GM12878 (cell line): ENCODE measurements around the gene STOML3. TPM values are rescaled to one million over a fixed set of nuclear protein-coding genes. Genes with fewer than 3 reads are reported as not detected.

Experiments
- ATAC-seq: fragments of 200-7000 bp; cut with Tn5 transposase; 3 replicates; pipeline ENCODE4 v1.9.1; 2020; ENCODE audit warnings: mild to moderate bottlenecking, moderate library complexity
- BruUV-seq: library from RNA; stranded (reverse); fragments of 400-500 nt; replicated peaks from 2 replicates; lab custom pipeline; 2021; lab: Mats Ljungman, UMichigan
- CTCF ChIA-PET: fragments of 300-600 bp; sonication (Branson Sonifier 250); formaldehyde crosslinking; extraction: SDS; loops from one replicate; lab custom pipeline; 2021; ENCODE audit warnings: inconsistent platforms; lab: Yijun Ruan, JAX
- POLR2A ChIA-PET: fragments of 350-600 bp; formaldehyde crosslinking; extraction: SDS; loops from one replicate; lab custom pipeline; 2021; ENCODE audit warnings: inconsistent platforms; lab: Charles Lee
- RAD21 ChIA-PET: fragments of 300-600 bp; sonication (Branson Sonifier 250); formaldehyde crosslinking; loops from one replicate; lab custom pipeline; 2023; ENCODE audit warnings: antibody characterized with exemption; ENCODE audit not compliant: unreplicated experiment; lab: Charles Lee
- SMC1A ChIA-PET: fragments of 300-600 bp; sonication (Branson Sonifier 250); formaldehyde crosslinking; loops from one replicate; lab custom pipeline; 2023; ENCODE audit not compliant: unreplicated experiment, uncharacterized antibody; lab: Charles Lee
- DNase-seq: peaks from one replicate; pipeline ENCODE4 v3.0.0-alpha.2; 2011; ENCODE audit warnings: low read depth, low spot score
- FAIRE-seq: peaks from 3 replicates; lab custom pipeline; 2011; peaks lifted over from hg19 to GRCh38; lab: Jason Lieb, UNC
- H2AFZ ChIP-seq: 2 replicates; pipeline ENCODE4 v1.6.0; 2011; ENCODE audit warnings: low read depth, low read length, control low read depth; ENCODE audit not compliant: control insufficient read depth
- H3K27ac ChIP-seq: 2 replicates; pipeline ENCODE4 v1.5.1; 2011; ENCODE audit warnings: control low read depth; ENCODE audit not compliant: control insufficient read depth, insufficient read depth
- H3K27me3 ChIP-seq, 2 experiments: replicated peaks in 1 of 2; 2 replicates each; pipeline versions ENCODE4 v1.6.0 to v1.6.1; 2011; ENCODE audit warnings: low read length in 1 of 2; ENCODE audit not compliant: control insufficient read depth in 2 of 2, insufficient read depth in 2 of 2
- H3K36me3 ChIP-seq, 2 experiments: 2 replicates each; pipeline ENCODE4 v1.5.1; 2011; ENCODE audit warnings: low read length in 1 of 2; ENCODE audit not compliant: control insufficient read depth in 2 of 2, insufficient read depth in 2 of 2
- H3K4me1 ChIP-seq: 2 replicates; pipeline ENCODE4 v1.6.1; 2011; ENCODE audit warnings: mild to moderate bottlenecking, low read length, moderate library complexity, mixed read lengths; ENCODE audit not compliant: control insufficient read depth, insufficient read depth
- H3K4me2 ChIP-seq: 2 replicates; pipeline ENCODE4 v1.6.0; 2011; ENCODE audit warnings: control low read depth; ENCODE audit not compliant: control insufficient read depth, insufficient read depth
- H3K4me3 ChIP-seq: fragments of 200-600 bp; sonication (generic); 2 replicates; pipeline ENCODE4 v1.5.1; 2016
- H3K79me2 ChIP-seq: 2 replicates; pipeline ENCODE4 v1.6.0; 2011; ENCODE audit warnings: low read length; ENCODE audit not compliant: control insufficient read depth, insufficient read depth
- H3K9ac ChIP-seq: 2 replicates; pipeline ENCODE4 v1.8.0; 2011; ENCODE audit warnings: low read length, control low read depth, mixed read lengths; ENCODE audit not compliant: control insufficient read depth, insufficient read depth
- H3K9me3 ChIP-seq: replicated peaks from 3 replicates; pipeline ENCODE4 v1.5.1; 2011; ENCODE audit warnings: mild to moderate bottlenecking, low read length; ENCODE audit not compliant: control insufficient read depth, insufficient read depth
- H4K20me1 ChIP-seq: 2 replicates; pipeline ENCODE4 v1.6.0; 2011; ENCODE audit not compliant: control insufficient read depth, insufficient read depth
- ATF2 ChIP-seq: IDR thresholded peaks from 2 replicates; pipeline ENCODE4 v1.6.1; 2012; ENCODE audit warnings: low read length, inconsistent platforms
- FOS ChIP-seq: IDR thresholded peaks from 3 replicates; pipeline ENCODE4 v1.6.1; 2011; ENCODE audit warnings: borderline replicate concordance; ENCODE audit not compliant: insufficient read length; ENCODE audit errors: extremely low read depth
- JUND ChIP-seq: IDR thresholded peaks from 2 replicates; pipeline ENCODE4 v1.6.1; 2012; ENCODE audit warnings: low read depth, mild to moderate bottlenecking, low read length, improper control_type of control experiment, moderate library complexity
- SIX5 ChIP-seq: IDR thresholded peaks from 2 replicates; pipeline ENCODE4 v1.6.1; 2011; ENCODE audit warnings: mild to moderate bottlenecking, low read depth, low read length, moderate library complexity; ENCODE audit not compliant: severe bottlenecking
- SMAD1 ChIP-seq: fragments of 450-650 bp; IDR thresholded peaks from 2 replicates; pipeline ENCODE4 v1.6.1; 2018; ENCODE audit warnings: mild to moderate bottlenecking, low read depth; ENCODE audit not compliant: partially characterized antibody
- TAF1 ChIP-seq: IDR thresholded peaks from 2 replicates; pipeline ENCODE4 v1.6.1; 2011; ENCODE audit warnings: mild to moderate bottlenecking, low read depth, low read length, borderline replicate concordance
- ZZZ3 ChIP-seq: IDR thresholded peaks from 2 replicates; pipeline ENCODE4 v1.6.1; 2011; ENCODE audit warnings: low read depth; ENCODE audit not compliant: control insufficient read depth, insufficient read length
- WGBS: methylation state at CpG from one replicate; pipeline ENCODE4 v1.1.6; 2016; ENCODE audit warnings: low lambda C conversion rate; ENCODE audit not compliant: insufficient replicate concordance, insufficient coverage; ENCODE audit errors: missing lambda C conversion rate; 5-methylcytosine and 5-hydroxymethylcytosine counted together
- in situ Hi-C: fragments of 300-500 bp; cut with MboI; formaldehyde crosslinking; loops from 9 replicates; pipeline ENCODE4 v1.14.3; 2018; ENCODE audit warnings: mixed read lengths
- intact Hi-C: fragments of 100-400 bp; cut with micrococcal nuclease; formaldehyde crosslinking; loops from one replicate; pipeline ENCODE4 v1.14.2; 2022; ENCODE audit not compliant: unreplicated experiment
- polyA plus RNA-seq, 11 experiments: library from polyadenylated mRNA; depleted of rRNA in 4 of 11; unstranded in 6 of 11; stranded (reverse) in 5 of 11; fragments of >200 nt; fragmentation: Nextera tagmentation in 4 of 11; fragmentation: Illumina TruSeq in 1 of 11; extraction: Ambion mirVana in 4 of 11; extraction: Trizol in 1 of 11; gene quantifications; 1 replicate in 1 of 11; 2 replicates in 10 of 11; pipeline versions ENCODE4 v1.2.1 to v1.2.3, GENCODE V29; 2011 to 2016; ENCODE audit warnings: inconsistent platforms in 2 of 11, missing spikeins in 2 of 11, low read depth in 1 of 11
- total RNA-seq, 4 experiments: library from RNA; depleted of rRNA in 3 of 4; stranded (reverse); fragments of >200 nt in 3 of 4; fragmentation: Illumina TruSeq in 1 of 4; extraction: Trizol in 1 of 4; gene quantifications; 2 replicates each; pipeline versions ENCODE4 v1.2.1 to v1.2.3, GENCODE V29; 2013 to 2021
- TF ChIP-seq, protein P1 (sequence below): fragments of 150-350 bp; IDR thresholded peaks from 2 replicates; pipeline ENCODE4 v1.6.1; 2016; ENCODE audit warnings: low read depth, low read length

The STOML3 gene
- total and polyA plus RNA-seq, 10 of the 15 experiments (the other 5 are each of a cell fraction or from before 2014, with no cell fraction given), result not detected

DNA sequence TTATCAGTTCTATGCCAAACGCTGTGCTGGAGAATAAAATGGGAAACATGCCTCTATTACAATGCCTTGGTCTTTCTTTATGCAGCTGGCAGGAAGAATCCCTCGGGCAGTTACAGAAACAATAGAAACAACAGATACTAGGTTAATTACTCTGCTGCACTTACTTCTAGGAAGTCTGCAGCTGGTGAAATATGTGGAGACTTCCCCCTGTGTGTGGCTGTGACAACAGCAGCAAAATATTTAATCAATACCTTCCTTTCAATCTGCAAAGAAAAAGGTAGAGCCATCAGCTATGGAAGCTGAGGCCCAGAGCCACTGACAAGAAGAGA, 9.9 kb downstream of the STOML3 start:
- H3K27ac ChIP-seq, result no peak overlapping the region
- no peaks in the 10 kb centered on the region for H3K27me3 ChIP-seq
- in situ Hi-C loops, result no loop called here
- no peak overlapping the region for H3K4me2 ChIP-seq
- no peaks in the 10 kb centered on the region; the same call in 2 of the 3 replicates for H3K9me3 ChIP-seq
- BruUV-seq, result no TSS peak
- 0% methylated on average over 2 of the region's 2 CpGs for WGBS
- FAIRE-seq (no peak), ATAC-seq (no peak), DNase-seq (no peak)
- ChIA-PET CTCF (no interaction called here), POLR2A (no interaction called here), RAD21 (no interaction called here), SMC1A (no interaction called here)
- no peaks in the 10 kb centered on the region for H3K4me1 ChIP-seq
- no peaks in the 10 kb centered on the region for H3K36me3 ChIP-seq
- no peak overlapping the region for H2AFZ ChIP-seq
- H3K79me2 ChIP-seq, result no peaks in the 10 kb centered on the region
- intact Hi-C loops, result no loop called here
- H3K9ac ChIP-seq, result no peak overlapping the region
- no peak overlapping the region for H3K4me3 ChIP-seq
- no peaks in the 10 kb centered on the region for H4K20me1 ChIP-seq
- TF ChIP-seq SMAD1 (no peak), FOS (no peak), ATF2 (no peak), JUND (no peak), ZZZ3 (no peak), SIX5 (no peak), TAF1 (no peak)
- TF ChIP-seq, protein P1, sequence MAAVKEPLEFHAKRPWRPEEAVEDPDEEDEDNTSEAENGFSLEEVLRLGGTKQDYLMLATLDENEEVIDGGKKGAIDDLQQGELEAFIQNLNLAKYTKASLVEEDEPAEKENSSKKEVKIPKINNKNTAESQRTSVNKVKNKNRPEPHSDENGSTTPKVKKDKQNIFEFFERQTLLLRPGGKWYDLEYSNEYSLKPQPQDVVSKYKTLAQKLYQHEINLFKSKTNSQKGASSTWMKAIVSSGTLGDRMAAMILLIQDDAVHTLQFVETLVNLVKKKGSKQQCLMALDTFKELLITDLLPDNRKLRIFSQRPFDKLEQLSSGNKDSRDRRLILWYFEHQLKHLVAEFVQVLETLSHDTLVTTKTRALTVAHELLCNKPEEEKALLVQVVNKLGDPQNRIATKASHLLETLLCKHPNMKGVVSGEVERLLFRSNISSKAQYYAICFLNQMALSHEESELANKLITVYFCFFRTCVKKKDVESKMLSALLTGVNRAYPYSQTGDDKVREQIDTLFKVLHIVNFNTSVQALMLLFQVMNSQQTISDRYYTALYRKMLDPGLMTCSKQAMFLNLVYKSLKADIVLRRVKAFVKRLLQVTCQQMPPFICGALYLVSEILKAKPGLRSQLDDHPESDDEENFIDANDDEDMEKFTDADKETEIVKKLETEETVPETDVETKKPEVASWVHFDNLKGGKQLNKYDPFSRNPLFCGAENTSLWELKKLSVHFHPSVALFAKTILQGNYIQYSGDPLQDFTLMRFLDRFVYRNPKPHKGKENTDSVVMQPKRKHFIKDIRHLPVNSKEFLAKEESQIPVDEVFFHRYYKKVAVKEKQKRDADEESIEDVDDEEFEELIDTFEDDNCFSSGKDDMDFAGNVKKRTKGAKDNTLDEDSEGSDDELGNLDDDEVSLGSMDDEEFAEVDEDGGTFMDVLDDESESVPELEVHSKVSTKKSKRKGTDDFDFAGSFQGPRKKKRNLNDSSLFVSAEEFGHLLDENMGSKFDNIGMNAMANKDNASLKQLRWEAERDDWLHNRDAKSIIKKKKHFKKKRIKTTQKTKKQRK, result no peak
